ENCODE results near the gene RNF180.
"Not testable (repeated sequence)": the region's sequence is repeated elsewhere in the genome, so short reads cannot be mapped to it uniquely, and the experiment has no call there.

Gene RNF180

DNA sequence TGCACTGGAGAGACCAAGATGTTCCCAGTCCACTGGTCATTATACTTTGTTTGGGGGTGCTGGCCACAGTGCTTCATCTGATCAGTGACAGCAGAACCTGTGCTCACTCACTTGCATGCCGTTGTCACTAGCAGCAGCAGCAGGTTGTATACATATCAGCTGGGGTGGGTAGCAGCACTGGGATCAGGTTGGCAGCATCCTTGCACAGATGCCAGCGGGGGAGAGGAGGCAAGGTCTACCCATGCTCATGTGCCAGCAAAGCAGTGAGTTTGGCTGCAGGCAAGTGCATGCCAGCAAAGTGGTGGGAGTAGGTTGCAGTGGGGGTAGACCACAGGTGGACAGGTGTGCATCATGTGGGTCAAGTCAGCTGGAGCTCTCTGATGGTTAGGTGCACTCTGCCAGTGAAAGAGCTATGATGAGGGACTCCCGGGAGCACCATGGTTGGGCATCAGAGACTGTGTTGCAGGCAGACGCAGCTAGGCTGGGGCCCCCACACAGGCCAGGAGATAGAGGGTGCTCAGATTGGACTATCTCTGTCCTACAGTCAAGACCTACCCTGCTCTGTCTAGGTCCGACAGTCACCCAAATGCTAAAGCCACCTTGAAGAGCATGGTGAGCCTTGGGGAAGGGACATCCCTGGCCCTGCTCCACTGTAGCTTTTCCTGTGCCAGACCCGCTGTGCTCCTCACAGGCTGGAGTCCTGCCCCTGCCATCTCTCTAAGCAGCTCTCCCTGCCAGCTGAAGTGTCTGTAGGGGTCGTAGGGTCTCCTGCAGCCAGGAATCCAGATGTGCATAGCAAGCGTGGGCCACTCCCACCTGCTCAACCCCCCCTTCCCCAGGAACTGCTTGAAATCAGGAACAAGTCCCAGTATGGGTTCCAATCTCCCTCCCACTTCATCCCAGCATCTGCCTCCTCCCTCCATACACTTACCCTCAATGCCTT, 119.8 kb downstream of the RNF180 start:
- DNase-seq (ENCODE audit: low read depth): no peak

DNA sequence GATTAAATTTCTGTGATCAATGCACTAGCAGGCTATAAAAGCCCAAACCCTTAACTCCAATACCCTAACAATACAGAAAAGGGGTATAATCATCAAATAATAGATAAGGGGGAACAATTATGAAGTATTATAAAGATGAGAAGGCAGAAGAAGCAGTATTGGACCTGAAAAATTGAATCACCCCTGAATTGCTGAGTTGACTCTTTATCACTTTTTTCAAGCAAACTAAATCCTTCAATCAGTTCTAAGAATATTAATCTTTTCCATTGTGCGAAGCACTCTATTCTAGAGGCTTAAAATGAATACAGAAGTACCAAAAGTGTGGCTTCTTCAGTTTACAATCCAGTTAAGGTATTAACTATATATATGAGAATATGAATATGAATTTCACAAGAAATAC, 120.7 kb downstream of the RNF180 start:
- DNase-seq (ENCODE audit: low read depth): no peak

DNA sequence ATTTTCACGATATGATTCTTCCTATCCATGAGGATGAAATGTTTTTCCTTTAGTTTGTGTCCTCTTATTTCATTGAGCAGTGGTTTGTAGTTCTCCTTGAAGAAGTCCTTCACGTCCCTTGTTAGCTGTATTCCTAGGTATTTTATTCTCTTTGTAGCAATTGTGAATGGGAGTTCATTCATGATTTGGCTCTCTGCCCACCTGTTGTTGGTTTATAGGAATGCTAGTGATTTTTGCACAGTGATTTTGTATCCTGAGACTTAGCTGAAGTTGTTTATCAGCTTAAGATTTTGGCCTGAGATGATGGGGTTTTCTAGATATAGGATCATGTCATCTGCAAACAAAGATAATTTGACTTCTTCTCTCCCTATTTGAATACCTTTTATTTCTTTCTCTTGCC, 122.9 kb downstream of the RNF180 start:
- DNase-seq (ENCODE audit: low read depth): not testable (repeated sequence)

DNA sequence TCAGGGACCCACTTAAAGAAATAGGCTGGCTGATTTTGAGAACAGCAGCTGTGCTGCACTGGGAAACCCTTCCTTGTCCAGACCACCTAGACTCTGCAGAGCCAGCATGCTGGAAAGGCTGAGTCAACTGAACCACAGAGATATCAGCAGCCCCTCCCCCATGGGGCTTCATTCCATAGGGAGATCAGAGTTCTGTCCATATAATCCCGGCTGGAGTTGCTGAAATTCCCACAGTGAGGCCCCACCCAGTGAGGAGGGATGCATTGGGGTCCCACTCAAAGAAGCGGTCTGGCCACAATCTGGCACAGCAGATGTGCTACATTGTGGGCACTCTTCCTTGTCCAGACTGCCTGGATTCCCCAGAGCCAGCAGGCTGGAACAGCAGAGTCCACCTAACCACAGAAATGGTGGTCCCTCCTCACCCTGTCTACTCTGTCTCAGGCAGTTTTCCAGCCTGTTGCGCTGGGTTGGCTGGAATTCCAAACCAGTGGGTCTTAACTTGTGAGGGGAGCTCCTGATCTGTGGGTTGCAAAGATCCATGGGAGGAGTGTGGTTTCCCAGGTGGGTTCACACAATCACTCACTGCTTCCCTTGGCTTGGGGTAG, 127.1 kb downstream of the RNF180 start:
- no peak for DNase-seq (ENCODE audit: low read depth)

DNA sequence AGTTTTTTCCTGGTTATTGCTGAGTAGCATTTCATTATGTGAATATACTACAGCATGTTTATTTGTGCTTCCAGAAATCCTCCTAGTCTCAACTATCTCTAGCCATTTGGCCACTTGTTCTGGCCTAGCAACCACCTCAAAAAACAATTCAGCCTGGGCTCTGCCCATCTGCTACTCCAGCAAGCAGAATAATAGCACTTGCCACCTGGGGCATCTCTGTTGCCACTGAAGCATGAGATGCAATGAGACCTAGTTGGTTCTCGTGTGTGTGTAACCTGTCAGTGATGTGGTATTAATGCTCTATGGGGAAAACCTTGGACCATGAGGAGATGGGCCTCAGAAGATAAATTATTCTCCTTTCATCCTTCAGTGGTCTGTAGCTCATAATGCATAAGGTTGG, 129.5 kb downstream of the RNF180 start:
- DNase-seq (ENCODE audit: low read depth): no peak

DNA sequence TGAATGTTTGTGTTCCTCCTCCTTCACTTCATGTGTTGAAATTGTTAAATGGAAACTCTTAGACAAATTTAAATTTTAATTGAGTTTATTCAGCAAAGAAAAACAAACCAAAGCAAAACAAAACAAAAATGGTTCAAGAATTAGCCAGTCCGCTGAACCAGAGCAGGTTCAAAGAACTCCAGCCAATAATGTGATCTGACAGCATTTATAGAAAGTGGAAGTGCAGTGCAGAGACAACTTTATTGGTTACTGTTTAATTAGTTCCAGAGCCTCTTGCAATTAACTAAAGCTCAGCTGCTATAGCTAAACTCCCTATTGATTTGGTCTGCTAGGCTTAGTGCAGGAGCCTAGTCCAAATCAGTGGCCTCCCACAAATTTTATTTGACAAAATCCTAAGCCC, 132.9 kb downstream of the RNF180 start:
- no peak for DNase-seq (ENCODE audit: low read depth)

DNA sequence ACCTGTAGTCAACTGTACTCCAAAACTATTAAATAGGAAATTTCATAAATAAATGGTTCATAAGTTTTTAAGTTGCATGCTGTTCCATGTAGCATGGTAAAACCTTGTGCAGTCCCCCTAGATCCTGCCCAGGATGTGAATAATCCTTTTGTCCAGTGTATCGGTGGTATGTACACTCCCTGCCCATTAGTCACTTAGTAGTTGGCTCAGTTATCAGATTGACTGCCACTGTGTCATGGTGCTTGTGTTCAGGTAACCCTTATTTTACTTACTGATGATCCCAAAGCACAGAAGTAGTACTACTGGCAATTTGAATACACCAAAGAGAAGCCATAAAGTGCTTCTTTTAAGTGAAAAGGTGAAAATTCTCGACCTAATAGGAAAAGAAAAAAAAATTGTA, 134.2 kb downstream of the RNF180 start:
- DNase-seq (ENCODE audit: low read depth): peak; percentile 38

DNA sequence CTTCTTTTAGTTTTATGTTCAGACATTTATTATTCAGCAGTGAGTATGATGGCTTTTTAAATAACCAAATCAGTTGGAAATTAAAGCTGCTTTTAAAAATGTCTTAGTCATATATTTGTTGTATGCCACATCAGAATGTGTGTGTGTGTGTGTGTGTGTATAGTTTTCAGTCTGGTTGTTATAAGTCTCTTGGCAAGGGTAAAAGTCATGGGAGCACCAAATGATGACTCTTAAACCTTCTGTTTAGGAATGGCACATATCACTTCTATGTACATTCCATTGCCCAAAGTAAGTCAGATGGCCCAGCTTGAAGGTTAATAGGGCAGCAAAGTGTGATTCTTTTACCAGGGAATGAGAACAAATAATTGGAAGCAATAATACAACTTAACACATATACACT, 135.9 kb downstream of the RNF180 start:
- DNase-seq (ENCODE audit: low read depth): no peak

DNA sequence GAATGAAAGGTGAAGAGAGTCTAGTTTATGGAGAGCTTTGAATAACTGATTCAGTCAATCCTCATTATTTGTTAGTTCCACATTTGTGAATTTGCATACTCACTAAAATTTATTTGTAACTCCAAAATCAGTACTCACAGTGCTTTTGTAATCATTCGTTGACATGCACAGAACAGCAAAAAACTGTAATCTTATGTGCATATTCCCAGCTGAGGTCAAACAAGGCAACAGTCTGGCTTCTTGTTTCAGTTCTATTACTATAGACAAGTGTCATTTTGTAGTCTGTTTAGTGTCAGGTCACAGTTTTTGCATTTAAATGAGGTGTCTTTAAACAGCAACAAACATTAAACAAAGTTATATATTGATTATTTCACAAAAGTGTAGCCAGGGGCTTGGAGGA, 142.5 kb downstream of the RNF180 start:
- no peak for DNase-seq (ENCODE audit: low read depth)

DNA sequence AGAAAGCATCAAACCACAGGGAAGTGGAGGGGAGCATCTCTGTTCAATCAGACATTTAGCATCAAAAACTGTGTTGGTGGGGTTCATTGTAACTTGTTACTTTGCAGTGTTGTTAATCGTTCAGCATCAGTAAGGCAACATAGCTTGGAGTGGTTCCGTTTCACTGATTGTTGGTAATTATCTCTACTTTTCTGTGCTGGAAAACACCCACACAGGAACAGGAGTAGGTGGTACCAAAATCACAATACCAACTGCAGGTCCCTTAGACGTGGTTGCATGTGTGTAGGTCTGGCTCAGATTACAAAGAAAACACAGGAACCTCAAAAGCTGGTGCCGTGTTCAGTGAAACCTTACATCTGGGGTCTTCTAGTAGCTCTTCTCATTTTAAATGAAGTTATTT, 146.8 kb downstream of the RNF180 start:
- DNase-seq (ENCODE audit: low read depth): no peak

DNA sequence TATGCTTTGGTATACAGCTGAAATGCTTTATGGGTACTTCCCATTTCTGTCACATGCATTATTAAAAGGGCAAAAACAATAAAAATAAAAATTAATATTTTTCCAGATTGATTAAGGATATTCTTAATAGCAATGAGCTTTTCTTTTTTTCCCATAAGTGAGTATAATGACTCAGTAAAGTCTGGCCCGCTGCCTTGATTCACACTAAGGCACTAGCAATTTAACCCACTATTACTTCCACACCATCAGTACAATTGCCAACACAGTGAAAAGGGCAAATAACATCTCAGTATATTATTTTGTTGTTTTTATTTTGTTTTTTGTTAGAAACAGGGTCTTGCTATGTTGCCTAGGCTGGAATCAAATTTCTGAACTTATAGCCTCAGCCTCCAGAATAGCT, 150.1 kb downstream of the RNF180 start:
- DNase-seq (ENCODE audit: low read depth): no peak

DNA sequence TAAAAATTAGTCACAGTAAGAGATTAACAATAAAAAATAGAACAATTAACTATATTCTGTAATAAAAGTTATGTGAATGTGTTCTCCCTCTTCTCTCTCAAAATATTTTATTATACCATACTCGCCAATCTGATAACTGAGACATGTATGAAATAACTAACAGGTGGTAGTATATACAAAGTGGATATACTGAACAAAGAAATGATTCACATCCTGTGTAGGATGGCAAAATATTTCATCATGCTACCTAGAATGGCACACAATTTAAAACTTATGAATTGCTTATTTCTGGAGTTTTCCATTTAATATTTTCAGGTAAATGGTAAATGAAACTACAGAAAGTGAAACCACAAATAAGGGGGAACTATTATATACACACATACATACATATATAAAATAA, 152.5 kb downstream of the RNF180 start:
- DNase-seq (ENCODE audit: low read depth): no peak

DNA sequence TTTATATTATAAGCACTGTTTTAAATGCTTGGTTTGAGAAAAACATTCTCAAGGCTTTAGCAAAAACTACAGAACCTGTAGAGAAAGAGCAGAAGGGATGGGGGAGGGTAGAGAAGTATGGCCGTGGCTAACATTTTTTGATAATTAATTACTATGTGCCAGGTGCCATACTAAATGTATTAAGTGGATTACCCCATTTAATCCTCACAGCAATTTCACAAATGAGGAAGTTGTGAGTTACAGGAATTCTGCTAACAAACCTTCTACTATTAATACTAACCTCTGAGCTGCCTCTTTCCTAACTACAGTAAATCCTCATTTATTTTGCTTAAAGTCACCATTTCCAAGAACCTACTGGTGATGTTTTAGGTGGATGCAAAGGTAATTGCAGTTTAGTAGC, 157.9 kb downstream of the RNF180 start:
- no peak for DNase-seq (ENCODE audit: low read depth)

DNA sequence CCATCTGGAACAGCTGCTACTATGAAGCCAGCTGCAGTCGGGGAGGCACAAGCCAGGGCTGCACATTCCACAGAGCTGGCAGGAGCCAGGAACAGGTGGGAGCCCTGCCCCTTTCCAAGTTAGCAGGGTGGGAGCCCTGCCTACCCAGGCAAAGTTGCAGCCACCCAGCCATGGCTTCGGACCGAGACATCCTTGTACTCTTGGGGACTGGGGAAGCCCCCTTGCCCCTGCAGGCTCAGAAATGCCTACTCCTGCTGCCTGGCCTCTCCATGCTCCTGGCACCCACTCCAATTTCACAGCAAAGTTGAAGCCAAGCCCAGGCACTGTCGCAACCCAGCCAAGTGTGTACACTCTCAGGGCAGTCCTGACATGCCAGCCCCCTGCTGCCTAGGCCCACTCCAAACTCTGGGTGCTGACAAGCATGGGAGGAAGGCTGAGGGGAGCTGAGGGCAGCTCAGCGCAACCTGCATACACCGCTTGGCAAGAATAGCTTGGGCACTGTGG, 165.1 kb downstream of the RNF180 start:
- DNase-seq (ENCODE audit: low read depth): no peak

DNA sequence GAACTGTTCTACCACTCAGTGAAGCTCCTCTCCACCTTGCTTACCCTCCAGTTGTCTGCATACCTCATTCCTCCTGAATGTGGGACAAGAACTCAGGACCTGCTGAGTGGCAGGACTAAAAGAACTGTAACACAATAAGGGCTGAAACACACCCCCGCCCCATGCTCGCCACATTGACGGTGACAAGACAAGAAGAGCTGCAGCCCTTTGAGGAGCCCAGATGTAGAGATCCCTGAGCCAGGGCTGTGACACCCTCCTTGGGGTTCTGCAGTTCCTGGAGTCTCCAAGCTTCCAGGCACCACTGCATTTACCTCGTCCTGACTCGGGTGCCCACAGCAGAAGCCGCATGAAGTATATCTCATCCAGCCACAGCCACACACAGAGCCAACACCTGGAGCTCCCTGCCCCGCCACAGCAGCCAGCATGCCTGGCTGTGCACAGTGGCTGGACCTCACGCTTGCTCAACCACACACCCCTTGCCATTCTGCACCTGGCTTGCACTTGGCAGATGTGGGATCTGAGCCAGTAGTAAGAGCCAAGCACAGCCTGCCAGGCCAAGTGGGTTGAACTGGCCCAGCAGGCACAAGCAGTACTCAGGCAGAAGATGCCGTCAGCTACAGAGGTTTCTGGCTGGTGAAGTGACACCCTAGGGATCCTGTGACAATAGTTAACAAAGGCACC, 166.1 kb downstream of the RNF180 start:
- DNase-seq (ENCODE audit: low read depth): no peak

DNA sequence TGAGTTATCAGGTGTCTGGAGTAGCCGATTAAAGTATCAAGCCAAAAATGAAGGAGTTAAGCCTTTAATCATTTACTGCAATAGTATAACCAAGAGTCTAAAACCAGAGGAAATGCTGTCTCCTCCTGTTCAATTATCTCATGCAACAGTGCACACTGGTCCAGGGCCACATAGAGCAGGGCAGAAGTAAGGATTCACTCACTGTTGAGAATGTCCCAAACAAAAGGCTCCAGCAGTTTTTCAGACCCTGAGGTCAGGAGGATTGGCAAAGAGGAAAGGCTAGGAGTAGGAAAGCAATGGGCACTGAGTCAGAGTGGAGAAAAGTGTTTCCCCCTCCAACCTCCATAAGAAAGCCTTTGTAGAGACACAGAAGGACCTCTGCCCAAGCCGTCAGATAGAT, 168.2 kb downstream of the RNF180 start:
- DNase-seq (ENCODE audit: low read depth): no peak

DNA sequence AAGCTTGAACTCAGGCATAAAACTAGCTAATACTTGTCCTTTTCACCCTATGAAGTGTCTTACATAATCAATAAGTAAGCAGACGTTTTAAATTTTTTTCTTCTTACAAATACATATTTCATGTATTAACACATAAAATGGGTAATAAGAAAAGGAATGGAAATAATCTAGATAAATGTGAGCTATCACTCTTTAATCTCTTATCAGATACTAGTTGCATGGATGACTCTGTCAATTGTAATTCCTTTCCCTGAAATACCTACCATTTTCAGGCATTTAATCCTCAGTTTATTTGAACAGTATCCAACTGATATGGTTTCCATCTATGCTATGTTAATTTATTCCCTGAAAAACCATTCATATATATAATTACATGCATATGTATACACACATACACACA, 174.1 kb downstream of the RNF180 start:
- DNase-seq (ENCODE audit: low read depth): peak; percentile 60

DNA sequence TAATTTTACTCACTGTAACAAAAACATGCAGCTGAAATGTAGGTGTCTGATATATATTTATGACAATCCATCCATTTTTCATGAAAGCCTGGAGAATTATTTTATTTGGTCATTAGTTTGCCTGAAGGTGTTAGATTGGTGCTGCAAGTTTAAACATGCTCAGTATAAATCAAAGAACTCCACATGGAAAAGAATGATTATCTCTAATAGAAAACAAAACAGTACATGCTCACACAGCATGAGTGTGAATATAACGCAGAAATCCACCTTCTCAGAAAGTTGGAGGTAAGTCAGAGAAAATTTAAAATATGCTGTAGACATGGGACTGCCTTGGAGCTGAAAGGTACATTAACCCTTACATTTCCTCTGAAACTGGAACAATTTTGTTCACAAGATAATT, 174.7 kb downstream of the RNF180 start:
- no peak for DNase-seq (ENCODE audit: low read depth)

DNA sequence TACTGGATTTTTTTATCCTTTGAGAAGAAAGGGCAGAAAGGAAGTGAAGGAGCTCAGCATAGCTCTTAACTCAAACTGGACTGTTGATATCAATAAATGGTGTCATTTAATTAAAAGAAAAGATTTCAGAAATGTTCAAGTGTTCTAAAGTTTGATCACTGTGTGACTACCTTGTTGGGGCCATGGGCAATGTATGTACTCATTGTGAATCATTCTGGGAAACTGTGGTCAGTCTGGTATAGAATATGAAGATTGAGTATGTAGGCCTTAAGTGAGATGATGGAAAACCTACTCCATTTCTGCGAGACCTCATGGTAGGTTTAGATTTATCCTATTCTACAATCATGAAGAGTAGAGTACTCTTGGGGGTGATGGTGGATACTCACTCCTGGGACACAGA, 175.7 kb downstream of the RNF180 start:
- no peak for DNase-seq (ENCODE audit: low read depth)

DNA sequence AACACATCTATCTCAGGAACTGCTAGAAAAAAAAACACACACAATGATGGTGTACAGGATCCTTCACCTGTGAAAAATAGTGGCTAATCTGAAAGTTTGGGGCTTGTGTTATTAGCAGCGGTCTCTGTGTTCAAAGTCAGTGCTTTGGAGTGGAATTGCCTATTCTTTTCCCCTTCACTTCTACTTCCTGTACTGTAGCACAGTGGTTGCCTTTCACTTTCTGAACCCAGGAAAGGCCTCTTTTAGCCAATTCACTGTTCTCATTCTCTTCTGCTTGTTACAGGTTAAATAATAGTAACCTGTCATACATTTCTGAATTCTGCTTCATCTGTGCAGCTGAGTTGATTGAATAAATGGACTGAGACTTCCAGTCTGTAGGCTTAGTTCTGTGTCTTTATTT, 178.9 kb downstream of the RNF180 start:
- DNase-seq (ENCODE audit: low read depth): no peak

DNA sequence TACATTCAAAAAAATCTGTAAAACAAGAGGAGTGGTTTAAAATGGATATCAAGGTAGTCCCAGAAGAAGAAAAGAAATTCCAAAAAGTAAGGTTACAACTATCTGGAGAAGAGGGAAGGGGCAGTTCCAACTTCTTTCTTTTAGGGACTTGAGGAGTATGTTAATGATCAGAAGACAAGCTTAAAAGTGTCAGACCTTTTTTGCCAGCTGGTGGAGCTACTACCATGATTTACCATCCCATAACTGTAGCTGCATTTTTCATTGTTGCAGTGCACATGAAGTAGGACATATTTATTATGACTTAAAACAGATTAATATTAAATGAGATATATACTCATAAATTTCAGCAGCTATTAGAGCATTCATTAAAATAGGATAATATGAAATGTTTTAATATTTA, 181.7 kb downstream of the RNF180 start:
- no peak for DNase-seq (ENCODE audit: low read depth)

DNA sequence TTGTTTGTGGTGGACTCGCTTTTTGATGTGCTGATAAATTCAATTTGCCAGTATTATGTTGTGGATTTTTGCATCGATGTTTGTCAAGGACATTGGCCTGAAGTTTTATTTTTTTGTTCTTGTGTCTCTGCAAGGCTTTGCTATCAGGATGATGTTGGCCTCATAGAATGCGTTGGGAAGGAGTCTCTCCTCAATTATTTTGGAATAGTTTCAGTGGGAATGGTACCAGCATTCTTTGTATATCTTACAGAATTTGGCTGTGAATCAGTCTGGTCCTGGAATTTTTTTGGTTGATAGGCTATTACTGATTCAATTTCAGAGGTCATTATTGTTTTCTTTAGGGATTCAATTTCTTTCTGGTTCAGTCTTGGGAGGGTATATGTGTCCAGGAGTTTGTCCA, 198.8 kb downstream of the RNF180 start:
- no peak for DNase-seq (ENCODE audit: low read depth)

DNA sequence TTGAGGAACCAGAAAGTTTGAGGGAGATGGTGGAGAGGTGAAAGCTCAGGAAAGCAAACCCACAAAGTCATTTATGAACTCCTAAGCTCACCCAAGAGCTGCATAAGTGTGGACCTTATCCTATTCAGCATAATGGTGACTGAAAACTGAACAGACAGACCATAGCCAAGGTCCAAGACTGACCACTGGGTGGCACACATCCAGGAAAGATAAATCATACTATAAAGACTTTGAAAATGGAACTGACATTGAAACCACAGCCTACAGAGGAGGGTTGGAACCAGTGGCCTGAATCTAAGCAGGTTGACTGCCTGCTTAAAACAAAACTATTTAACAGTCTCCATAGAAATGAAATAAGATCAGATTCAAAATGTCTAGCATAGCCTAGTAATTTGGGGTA, 219.1 kb downstream of the RNF180 start:
- no peak for DNase-seq (ENCODE audit: low read depth)
